NCI-H2029 treated with DMSO at 0.1 percent for 48 hours (cell line): ENCODE results near the gene RCL1.
A peak's percentile ranks its signal among the peaks of the same experiment; 100 is the strongest.
"Not testable (repeated sequence)": the region's sequence is repeated elsewhere in the genome, so short reads cannot be mapped to it uniquely, and the experiment has no call there.

Experiments used
- DNase-seq: peaks from one replicate; lab custom pipeline; 2025; lab: John Stamatoyannopoulos, UW

Gene RCL1

GRCh38 chr9:4792572-4793458 is at the start of gene RCL1:
RCL1 (plus strand) TSS chr9:4792944; CDS start chr9:4793092, 148 bp downstream.
- peak; percentile 43 for DNase-seq

GRCh38 chr9:4743131-4743875 is 49.4 kb upstream of the RCL1 start:
- no peak for DNase-seq

- no peak for DNase-seq
These were observed 46.3 kb upstream of the RCL1 start for GRCh38 chr9:4746278-4747030.

GRCh38 chr9:4748612-4749011 is 44.1 kb upstream of the RCL1 start:
- DNase-seq: no peak

GRCh38 chr9:4750023-4750673 is 42.6 kb upstream of the RCL1 start:
- DNase-seq: no peak

- not testable (repeated sequence) for DNase-seq
These were observed 38.2 kb upstream of the RCL1 start for GRCh38 chr9:4754530-4754929.

GRCh38 chr9:4755026-4755609 is 37.6 kb upstream of the RCL1 start:
- no peak for DNase-seq

GRCh38 chr9:4756420-4756819 is 36.3 kb upstream of the RCL1 start:
- no peak for DNase-seq

- no peak for DNase-seq
These were observed 32.6 kb upstream of the RCL1 start for GRCh38 chr9:4760122-4760521.

GRCh38 chr9:4762108-4762885 is 30.4 kb upstream of the RCL1 start:
- DNase-seq: peak; percentile 49

GRCh38 chr9:4762886-4763541 is 29.7 kb upstream of the RCL1 start:
- DNase-seq: no peak

GRCh38 chr9:4764033-4764432 is 28.7 kb upstream of the RCL1 start:
- no peak for DNase-seq

- DNase-seq: no peak
These were observed 24.1 kb upstream of the RCL1 start for GRCh38 chr9:4768681-4769080.

GRCh38 chr9:4769321-4770080 is 23.2 kb upstream of the RCL1 start:
- DNase-seq: no peak

- DNase-seq: no peak
These were observed 21.0 kb upstream of the RCL1 start for GRCh38 chr9:4771788-4772187.

GRCh38 chr9:4774209-4774608 is 18.5 kb upstream of the RCL1 start:
- DNase-seq: no peak

GRCh38 chr9:4774958-4775357 is 17.8 kb upstream of the RCL1 start:
- not testable (repeated sequence) for DNase-seq

- no peak for DNase-seq
These were observed 12.1 kb upstream of the RCL1 start for GRCh38 chr9:4780651-4781050.

GRCh38 chr9:4781408-4781807 is 11.3 kb upstream of the RCL1 start:
- no peak for DNase-seq
